Adrenal gland (tissue), 12 donors: ENCODE results near the gene GLCE. TPM values are rescaled to one million over a fixed set of nuclear protein-coding genes. Genes with fewer than 3 reads are reported as not detected.

ENCODE experiments used
- DNase-seq, 7 donors: peaks; one replicate each; pipeline ENCODE4 v3.0.0-alpha.2; 2019 to 2020
- H3K27ac ChIP-seq, 5 donors: fragments of 200-600 bp; sonication (generic) in 4 of 5; 1 replicate in 3 of 5; 2 replicates in 2 of 5; pipeline versions ENCODE4 v1.5.1 to v1.8.0; 2016 to 2020; ENCODE audit warnings: mild to moderate bottlenecking in 1 of 5
- H3K27me3 ChIP-seq: fragments of 200-600 bp; 2 replicates; pipeline ENCODE4 v1.8.0; 2021
- H3K36me3 ChIP-seq, 2 donors: fragments of 200-600 bp; replicated peaks in 1 of 2; 1 replicate in 1 of 2; 2 replicates in 1 of 2; pipeline versions ENCODE4 v1.5.1 to v1.8.0; 2018 to 2022
- H3K4me1 ChIP-seq, 2 donors: fragments of 200-600 bp; replicated peaks in 1 of 2; 1 replicate in 1 of 2; 2 replicates in 1 of 2; pipeline versions ENCODE4 v1.5.1 to v1.8.0; 2018 to 2021
- H3K4me3 ChIP-seq, 4 donors: fragments of 200-600 bp; sonication (generic) in 3 of 4; one replicate each; pipeline ENCODE4 v1.5.1; 2016 to 2018
- H3K9me3 ChIP-seq, 3 donors: fragments of 200-600 bp; sonication (generic) in 1 of 3; replicated peaks in 1 of 3; 1 replicate in 2 of 3; 2 replicates in 1 of 3; pipeline versions ENCODE4 v1.5.1 to v1.8.0; 2016 to 2021
- POLR2A ChIP-seq, 2 donors: fragments of 450-650 bp; IDR thresholded peaks; one replicate each; pipeline ENCODE4 v1.6.1; 2017; ENCODE audit warnings: antibody characterized with exemption in 2 of 2, mild to moderate bottlenecking in 2 of 2, moderate library complexity in 1 of 2
- WGBS, 4 donors: extraction: QIAGEN DNeasy Blood & Tissue Kit in 2 of 4; methylation state at CpG; one replicate each; pipeline versions ENCODE4 v1.1.5 to v1.1.7; 2013 to 2017; 5-methylcytosine and 5-hydroxymethylcytosine counted together
- intact Hi-C, 2 donors: fragments of 100-400 bp; cut with DNase I; formaldehyde crosslinking; loops; one replicate each; pipeline versions ENCODE4 v1.14.1 to v1.15.0; 2022 to 2023
- polyA plus RNA-seq, 3 donors: library from polyadenylated mRNA; stranded (reverse); fragments of 200-250 nt in 2 of 3; fragments of 350-450 nt in 1 of 3; fragmentation: Illumina TruSeq in 1 of 3; extraction: RNeasy Lipid Tissue Mini Kit (QIAGEN cat#74804) in 1 of 3; gene quantifications; one replicate each; pipeline ENCODE4 v1.2.3, GENCODE V29; 2013 to 2014
- total RNA-seq, 9 donors: library from RNA; depleted of rRNA in 4 of 9; stranded (reverse); fragments of >200 nt in 4 of 9; fragments of 120-200 nt in 1 of 9; fragmentation: NEBNext Ultra II Directional in 1 of 9; extraction: Animal tissue kit (Norgen Biotek cat#: 25700) in 1 of 9; gene quantifications; one replicate each; pipeline versions ENCODE4 v1.1.0 to v1.2.4, GENCODE V29; 2013 to 2023
- TF ChIP-seq, protein P1 (sequence below), 6 experiments: fragments of 450-650 bp in 4 of 6; fragments of 200-600 bp in 2 of 6; sonication (generic) in 1 of 6; IDR thresholded peaks; 1 replicate in 5 of 6; 2 replicates in 1 of 6; pipeline versions ENCODE4 v1.5.1 to v1.8.0; 2016 to 2021; ENCODE audit warnings: antibody characterized with exemption in 6 of 6, mild to moderate bottlenecking in 2 of 6, moderate library complexity in 1 of 6
- donor health status: healthy with polysubstance abuse.
- donor health status: Bipolar disorder and iron deficiency.
- donor health status: DM: yes; HTN: yes; CAD: no.
- donor health status: DM: no; HTN: no; CAD: no.
- donor health status: DM: no; HTN: no; CAD: no.
- donor health status: DM: yes; HTN: yes; CAD: no.

The GLCE gene
- total and polyA plus RNA-seq, 12 donors: 9.3 to 48.4 (median 28.1) TPM

DNA sequence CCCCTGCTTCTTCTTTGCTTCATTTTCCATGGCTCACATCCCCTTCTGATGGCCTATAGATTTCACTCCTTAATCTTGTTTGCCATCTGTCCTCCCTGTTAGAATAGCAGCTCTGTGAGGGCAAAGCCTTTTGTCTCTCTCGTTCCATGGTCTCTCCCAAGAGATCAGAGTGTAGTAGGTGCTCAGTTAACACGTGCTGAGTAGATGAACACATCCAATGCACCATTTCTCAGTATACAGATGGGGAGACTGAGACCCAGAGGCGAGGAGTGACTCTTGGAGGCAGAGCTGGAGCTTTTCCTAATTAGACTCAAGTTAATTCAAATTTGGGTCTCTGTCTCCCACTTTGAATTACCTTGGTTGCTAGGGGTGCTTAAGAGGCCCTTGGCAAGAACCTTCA lies 142.5 kb downstream of the GLCE start:
- WGBS, 4 donors: 67 to 97% (median 80%) methylated on average over 3 of the region's 3 CpGs
- H3K27me3 ChIP-seq: no peaks in the 10 kb centered on the region
- DNase-seq: no peak

DNA sequence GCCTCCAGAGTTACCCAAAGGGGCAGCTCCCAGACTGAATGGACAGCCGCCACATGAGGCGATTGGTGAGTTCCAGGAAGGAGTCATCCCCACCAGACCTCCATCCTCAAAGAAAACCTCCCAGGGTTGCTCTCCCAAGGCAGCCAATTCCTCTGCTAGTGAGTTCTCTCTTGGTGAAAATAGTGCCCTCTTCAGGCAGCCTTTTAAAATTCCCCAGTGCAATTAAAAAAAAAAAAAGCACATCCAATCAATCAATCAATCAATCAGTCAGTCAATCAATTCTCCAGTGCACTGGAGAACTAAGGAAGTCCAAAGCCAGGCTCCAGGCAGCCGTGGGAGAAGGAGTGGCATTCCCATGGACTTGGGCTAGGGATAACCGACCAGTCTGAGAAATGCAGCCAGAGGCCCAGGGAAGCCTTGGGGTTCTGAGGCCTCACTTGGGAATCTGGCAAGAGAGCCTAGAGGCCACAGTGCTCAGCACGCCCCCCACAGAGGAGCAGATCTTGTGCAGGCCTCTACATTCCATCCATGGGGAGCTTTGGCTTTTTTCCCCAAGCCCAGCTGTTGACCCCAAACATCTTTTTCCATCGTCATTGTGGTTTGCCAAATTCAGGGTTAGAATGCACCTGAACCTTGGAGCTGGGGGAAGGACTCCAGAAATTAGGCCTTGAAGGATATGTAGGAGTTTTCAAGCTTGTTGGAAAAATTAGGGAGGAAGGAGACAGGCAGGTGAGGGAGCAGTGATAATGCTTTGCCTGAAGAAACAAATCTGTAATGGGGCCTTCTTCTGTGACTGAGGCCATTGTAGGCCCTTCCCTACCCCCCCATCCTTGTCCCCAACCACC lies 143.1 kb downstream of the GLCE start:
- Histone ChIP-seq H3K9me3 (no peaks in the 10 kb centered on the region), H3K36me3 (no peaks in the 10 kb centered on the region), H3K27me3 (no peaks in the 10 kb centered on the region), H3K4me3 (no peak overlapping the region), H3K4me1 (peaks cover 33 to 35% of the 10 kb centered on the region in 2 donors), H3K27ac (peak overlapping the region; percentile 18 to 95 (median 86))
- TF ChIP-seq, protein P1, sequence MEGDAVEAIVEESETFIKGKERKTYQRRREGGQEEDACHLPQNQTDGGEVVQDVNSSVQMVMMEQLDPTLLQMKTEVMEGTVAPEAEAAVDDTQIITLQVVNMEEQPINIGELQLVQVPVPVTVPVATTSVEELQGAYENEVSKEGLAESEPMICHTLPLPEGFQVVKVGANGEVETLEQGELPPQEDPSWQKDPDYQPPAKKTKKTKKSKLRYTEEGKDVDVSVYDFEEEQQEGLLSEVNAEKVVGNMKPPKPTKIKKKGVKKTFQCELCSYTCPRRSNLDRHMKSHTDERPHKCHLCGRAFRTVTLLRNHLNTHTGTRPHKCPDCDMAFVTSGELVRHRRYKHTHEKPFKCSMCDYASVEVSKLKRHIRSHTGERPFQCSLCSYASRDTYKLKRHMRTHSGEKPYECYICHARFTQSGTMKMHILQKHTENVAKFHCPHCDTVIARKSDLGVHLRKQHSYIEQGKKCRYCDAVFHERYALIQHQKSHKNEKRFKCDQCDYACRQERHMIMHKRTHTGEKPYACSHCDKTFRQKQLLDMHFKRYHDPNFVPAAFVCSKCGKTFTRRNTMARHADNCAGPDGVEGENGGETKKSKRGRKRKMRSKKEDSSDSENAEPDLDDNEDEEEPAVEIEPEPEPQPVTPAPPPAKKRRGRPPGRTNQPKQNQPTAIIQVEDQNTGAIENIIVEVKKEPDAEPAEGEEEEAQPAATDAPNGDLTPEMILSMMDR (IDR thresholded peaks at IDR 0.05): peak in 1 of 6 experiments; percentile 8
- TF ChIP-seq POLR2A (IDR thresholded peaks at IDR 0.05): no peak
- 71 to 88% (median 85%) methylated on average over 5 to 6 of the region's 6 CpGs for WGBS, 4 donors
- peak in 1 of 7 donors; percentile 16 for DNase-seq
- intact Hi-C loops: no loop called here

More for the DNA sequence above, 142.5 kb downstream of the GLCE start:
- Histone ChIP-seq H3K36me3 (no peaks in the 10 kb centered on the region), H3K4me1 (peaks cover 35% of the 10 kb centered on the region in 2 donors), H3K27ac (peak overlapping the region in 4 of 5 donors; percentile 38 to 87 (median 82)), H3K9me3 (no peaks in the 10 kb centered on the region), H3K4me3 (no peak overlapping the region)
- intact Hi-C loops: no loop called here
- no peak for TF ChIP-seq POLR2A (IDR thresholded peaks at IDR 0.05)
- TF ChIP-seq, protein P1 (IDR thresholded peaks at IDR 0.05): no peak

DNA sequence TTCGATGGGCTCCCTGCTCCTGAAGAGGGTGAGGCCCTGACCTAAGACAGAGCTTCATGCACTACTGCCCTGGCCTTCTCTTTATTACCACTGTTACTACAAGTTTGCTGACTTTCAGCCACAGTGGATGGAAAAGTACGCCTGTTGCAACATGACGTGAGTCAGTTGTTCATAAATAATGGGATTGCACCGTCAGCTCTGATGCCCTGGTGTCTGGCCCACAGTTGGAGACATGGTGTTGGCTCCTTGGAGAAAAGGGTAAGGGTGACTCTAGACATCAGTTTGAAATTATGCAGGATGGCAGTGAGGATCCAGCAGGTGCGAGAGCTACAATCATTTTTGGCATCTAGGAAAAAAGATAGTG lies 143.7 kb downstream of the GLCE start:
- H3K4me3 ChIP-seq: no peak overlapping the region
- DNase-seq: peak; percentile 62 to 92 (median 86)
- H3K9me3 ChIP-seq: no peaks in the 10 kb centered on the region
- no peaks in the 10 kb centered on the region for H3K36me3 ChIP-seq
- intact Hi-C loops: no loop called here
- H3K27ac ChIP-seq: peak overlapping the region; percentile 18 to 95 (median 86)
- peaks cover 32 to 33% of the 10 kb centered on the region in 2 donors for H3K4me1 ChIP-seq
- H3K27me3 ChIP-seq: no peaks in the 10 kb centered on the region
- WGBS, 4 donors: 29 to 45% (median 31%) methylated on average over 5 of the region's 5 CpGs
- peak in 1 of 2 donors; percentile 43 for TF ChIP-seq POLR2A (IDR thresholded peaks at IDR 0.05)
- TF ChIP-seq, protein P1 (IDR thresholded peaks at IDR 0.05): no peak

DNA sequence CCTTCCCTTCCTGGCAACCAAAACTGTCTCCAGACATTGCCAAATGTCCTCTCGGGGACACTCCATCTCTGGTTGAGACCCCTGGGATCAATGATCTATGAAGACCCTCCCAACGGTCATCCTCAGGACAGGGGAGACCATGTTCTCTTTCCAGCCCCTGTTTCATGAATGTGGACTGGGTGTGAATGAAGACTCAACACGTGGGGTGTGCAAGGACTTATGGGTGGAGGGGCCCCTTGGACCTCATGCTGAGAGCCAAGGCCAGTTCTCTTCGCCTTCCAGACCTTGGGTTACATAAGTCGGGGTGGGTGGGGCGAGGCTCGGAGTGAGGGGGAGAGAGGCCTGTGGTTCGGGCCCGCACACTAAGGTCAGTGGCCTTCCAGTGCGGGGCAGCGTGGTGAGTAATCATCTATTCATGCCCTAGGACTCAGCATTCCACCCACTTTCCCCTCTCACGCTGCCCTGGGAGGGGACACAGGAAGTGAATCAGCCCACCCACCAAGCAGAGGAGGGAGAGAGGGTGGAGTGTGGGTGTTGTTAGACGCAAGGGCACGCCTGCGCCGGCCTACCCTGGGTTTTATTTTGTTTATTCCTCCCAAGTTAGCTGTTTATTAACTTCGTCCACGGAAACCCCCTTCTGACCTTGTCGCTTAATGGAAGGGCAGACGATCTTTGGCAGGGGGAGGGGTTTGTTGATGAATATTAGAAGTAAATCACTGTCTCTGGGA lies 144.9 kb downstream of the GLCE start:
- peaks cover 28 to 30% of the 10 kb centered on the region in 2 donors for H3K4me1 ChIP-seq
- no peak overlapping the region for H3K4me3 ChIP-seq
- TF ChIP-seq, protein P1 (IDR thresholded peaks at IDR 0.05): no peak
- TF ChIP-seq POLR2A (IDR thresholded peaks at IDR 0.05): peak in 1 of 2 donors; percentile 78
- peak overlapping the region; percentile 77 to 95 (median 86) for H3K27ac ChIP-seq
- H3K9me3 ChIP-seq: no peaks in the 10 kb centered on the region
- 35 to 46% (median 39%) methylated on average over 18 to 20 of the region's 20 CpGs for WGBS, 4 donors
- no peaks in the 10 kb centered on the region for H3K36me3 ChIP-seq
- DNase-seq: peak; percentile 85 to 95 (median 93)
- no peaks in the 10 kb centered on the region for H3K27me3 ChIP-seq
- intact Hi-C loops: no loop called here
